PC-3 (cell line): ENCODE results near the gene VTI1A. TPM values are rescaled to one million over a fixed set of nuclear protein-coding genes. Genes with fewer than 3 reads are reported as not detected.

Experiments used
- ATAC-seq: fragments of 200-7000 bp; cut with Tn5 transposase; 2 replicates; pipeline ENCODE4 v1.9.1; 2020; ENCODE audit warnings: mild to moderate bottlenecking, moderate library complexity
- BruUV-seq: library from RNA; stranded (reverse); fragments of 400-500 nt; replicated peaks from 2 replicates; lab custom pipeline; 2021; lab: Mats Ljungman, UMichigan
- CTCF ChIA-PET: fragments of 300-600 bp; sonication (Branson Sonifier 250); formaldehyde crosslinking; loops from one replicate; lab custom pipeline; 2022; ENCODE audit warnings: antibody characterized with exemption; lab: Charles Lee
- POLR2A ChIA-PET: fragments of 300-600 bp; sonication (Branson Sonifier 250); formaldehyde crosslinking; loops from one replicate; lab custom pipeline; 2022; ENCODE audit warnings: antibody characterized with exemption; ENCODE audit not compliant: unreplicated experiment; lab: Charles Lee
- DNase-seq: peaks from one replicate; pipeline ENCODE4 v3.0.0-alpha.2; 2015
- H2AFZ ChIP-seq: fragments of 300-600 bp; sonication (generic); 2 replicates; pipeline ENCODE4 v1.6.0; 2016; ENCODE audit warnings: antibody characterized with exemption, low read length
- H3F3A ChIP-seq: fragments of 300-600 bp; sonication (generic); one replicate; pipeline ENCODE4 v1.6.0; 2017; ENCODE audit warnings: antibody characterized with exemption, low read length, control low read depth, mild to moderate bottlenecking; ENCODE audit not compliant: unreplicated experiment
- H3K27ac ChIP-seq: fragments of 300-600 bp; sonication (generic); 2 replicates; pipeline ENCODE4 v1.5.1; 2016; ENCODE audit warnings: mild to moderate bottlenecking, low read length
- H3K27me3 ChIP-seq: fragments of 300-600 bp; sonication (generic); 2 replicates; pipeline ENCODE4 v1.6.1; 2016; ENCODE audit warnings: low read length, mixed read lengths
- H3K36me3 ChIP-seq: fragments of 300-600 bp; sonication (generic); 2 replicates; pipeline ENCODE4 v1.6.1; 2016; ENCODE audit warnings: low read depth, mixed run types, low read length, mixed read lengths
- H3K4me1 ChIP-seq: fragments of 300-600 bp; sonication (generic); 2 replicates; pipeline ENCODE4 v1.5.1; 2016; ENCODE audit warnings: low read length; ENCODE audit not compliant: insufficient read depth
- H3K4me2 ChIP-seq: fragments of 300-600 bp; sonication (generic); 2 replicates; pipeline ENCODE4 v1.6.0; 2016; ENCODE audit warnings: low read length
- H3K4me3 ChIP-seq: fragments of 300-600 bp; sonication (generic); 2 replicates; pipeline ENCODE4 v1.5.1; 2016; ENCODE audit warnings: mild to moderate bottlenecking, low read length, mixed read lengths
- H3K79me2 ChIP-seq: fragments of 300-600 bp; sonication (generic); 2 replicates; pipeline ENCODE4 v1.6.1; 2017; ENCODE audit warnings: low read length, mixed read lengths
- H3K9ac ChIP-seq: fragments of 300-600 bp; sonication (generic); 2 replicates; pipeline ENCODE4 v1.6.0; 2016; ENCODE audit warnings: mild to moderate bottlenecking, low read length
- H3K9me2 ChIP-seq: fragments of 300-600 bp; sonication (generic); replicated peaks from 2 replicates; pipeline ENCODE4 v1.6.1; 2016; ENCODE audit warnings: mixed run types, low read length, mixed read lengths
- H3K9me3 ChIP-seq: fragments of 300-600 bp; sonication (generic); 2 replicates; pipeline ENCODE4 v1.6.1; 2016; ENCODE audit warnings: low read length, mixed read lengths
- H4K20me1 ChIP-seq: fragments of 300-600 bp; sonication (generic); 2 replicates; pipeline ENCODE4 v1.6.1; 2016; ENCODE audit warnings: low read length, mixed read lengths
- EZH2 ChIP-seq: fragments of 300-600 bp; sonication (generic); IDR thresholded peaks from one replicate; pipeline ENCODE4 v1.6.1; 2017; ENCODE audit warnings: antibody characterized with exemption, mild to moderate bottlenecking, low read length; ENCODE audit not compliant: unreplicated experiment
- EZH2phosphoT487 ChIP-seq: fragments of 300-600 bp; sonication (generic); IDR thresholded peaks from 2 replicates; pipeline ENCODE4 v1.6.1; 2018; ENCODE audit warnings: mild to moderate bottlenecking, antibody characterized with exemption, low read length, borderline replicate concordance
- intact Hi-C: fragments of 100-400 bp; cut with micrococcal nuclease; formaldehyde crosslinking; loops from 2 replicates; pipeline ENCODE4 v1.9.0; 2023
- total RNA-seq: library from RNA; depleted of rRNA; stranded (reverse); fragments of >200 nt; gene quantifications from 2 replicates; pipeline ENCODE4 v1.2.3, GENCODE V29; 2014
- TF ChIP-seq, protein P1 (sequence below): fragments of 300-600 bp; sonication (generic); conservative IDR thresholded peaks from 2 replicates; pipeline ENCODE4 v1.5.1; 2017; ENCODE audit warnings: antibody characterized with exemption, low read depth, mild to moderate bottlenecking, low read length

The VTI1A gene
- total RNA-seq, 1 experiment from 2014 or later: 18.1 TPM

DNA sequence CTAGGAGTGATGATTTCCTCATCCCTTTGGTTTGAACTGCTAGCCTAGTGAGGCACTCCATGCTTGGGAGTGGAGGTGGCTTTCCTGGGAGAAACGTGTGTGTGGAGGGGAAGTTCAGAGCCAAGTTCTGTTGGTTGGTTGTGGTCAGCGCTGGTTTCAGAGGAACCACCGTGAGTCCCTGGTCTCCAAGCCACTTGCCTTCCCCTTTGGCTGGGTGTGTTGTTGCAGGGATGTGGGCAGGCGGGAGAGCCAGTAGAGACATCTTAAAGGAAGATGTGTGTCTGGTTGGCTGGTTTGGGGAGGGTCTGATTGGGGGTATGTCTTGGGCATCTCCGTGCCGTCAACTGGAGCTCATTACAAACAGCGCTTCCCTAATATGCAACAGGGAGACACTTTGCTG, 372.2 kb downstream of the VTI1A start:
- Histone ChIP-seq H3K27me3 (no peaks in the 10 kb centered on the region), H3K36me3 (no peaks in the 10 kb centered on the region), H3K4me1 (peaks cover 16% of the 10 kb centered on the region), H3K79me2 (no peaks in the 10 kb centered on the region), H3K4me2 (no peak overlapping the region), H3K27ac (no peak overlapping the region), H3K9ac (no peak overlapping the region), H3K4me3 (no peak overlapping the region), H4K20me1 (no peaks in the 10 kb centered on the region), H3K9me2 (no peaks in the 10 kb centered on the region), H3F3A (no peaks in the 10 kb centered on the region), H3K9me3 (no peaks in the 10 kb centered on the region), H2AFZ (no peak overlapping the region)
- intact Hi-C loops: no loop called here
- DNase-seq (no peak), ATAC-seq (no peak)
- BruUV-seq: no TSS peak
- POLR2A ChIA-PET: no interaction called here
- no peak for TF ChIP-seq EZH2phosphoT487
- TF ChIP-seq EZH2: no peak
- TF ChIP-seq, protein P1, sequence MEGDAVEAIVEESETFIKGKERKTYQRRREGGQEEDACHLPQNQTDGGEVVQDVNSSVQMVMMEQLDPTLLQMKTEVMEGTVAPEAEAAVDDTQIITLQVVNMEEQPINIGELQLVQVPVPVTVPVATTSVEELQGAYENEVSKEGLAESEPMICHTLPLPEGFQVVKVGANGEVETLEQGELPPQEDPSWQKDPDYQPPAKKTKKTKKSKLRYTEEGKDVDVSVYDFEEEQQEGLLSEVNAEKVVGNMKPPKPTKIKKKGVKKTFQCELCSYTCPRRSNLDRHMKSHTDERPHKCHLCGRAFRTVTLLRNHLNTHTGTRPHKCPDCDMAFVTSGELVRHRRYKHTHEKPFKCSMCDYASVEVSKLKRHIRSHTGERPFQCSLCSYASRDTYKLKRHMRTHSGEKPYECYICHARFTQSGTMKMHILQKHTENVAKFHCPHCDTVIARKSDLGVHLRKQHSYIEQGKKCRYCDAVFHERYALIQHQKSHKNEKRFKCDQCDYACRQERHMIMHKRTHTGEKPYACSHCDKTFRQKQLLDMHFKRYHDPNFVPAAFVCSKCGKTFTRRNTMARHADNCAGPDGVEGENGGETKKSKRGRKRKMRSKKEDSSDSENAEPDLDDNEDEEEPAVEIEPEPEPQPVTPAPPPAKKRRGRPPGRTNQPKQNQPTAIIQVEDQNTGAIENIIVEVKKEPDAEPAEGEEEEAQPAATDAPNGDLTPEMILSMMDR: no peak
- CTCF ChIA-PET: no interaction called here

DNA sequence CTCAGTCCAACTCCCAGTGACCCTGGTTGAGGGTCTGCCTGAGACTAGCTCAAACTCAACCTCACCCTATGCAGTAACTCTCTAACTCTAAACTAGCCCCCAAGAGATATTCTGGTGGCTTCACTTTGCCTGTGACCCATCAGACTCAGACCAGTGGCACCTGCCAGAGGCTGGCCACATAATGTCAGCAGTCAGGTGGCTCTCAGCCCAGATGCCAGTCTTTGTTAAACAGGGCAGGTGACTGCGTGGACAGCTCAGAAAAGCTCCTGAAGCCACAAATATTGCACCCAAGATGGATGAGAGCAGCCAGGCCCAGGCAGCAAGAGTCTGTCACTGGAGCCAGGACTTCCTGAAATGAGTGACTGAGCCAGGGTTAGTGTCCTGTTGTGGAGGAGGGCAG, 373.3 kb downstream of the VTI1A start:
- TF ChIP-seq EZH2: no peak
- TF ChIP-seq EZH2phosphoT487: no peak
- TF ChIP-seq, protein P1: no peak
- Histone ChIP-seq H3F3A (no peaks in the 10 kb centered on the region), H3K4me3 (no peak overlapping the region), H3K4me2 (no peak overlapping the region), H3K27ac (no peak overlapping the region), H3K79me2 (no peaks in the 10 kb centered on the region), H3K36me3 (no peaks in the 10 kb centered on the region), H3K9ac (no peak overlapping the region), H3K9me2 (no peaks in the 10 kb centered on the region), H3K27me3 (no peaks in the 10 kb centered on the region), H3K9me3 (no peaks in the 10 kb centered on the region), H2AFZ (no peak overlapping the region), H4K20me1 (no peaks in the 10 kb centered on the region), H3K4me1 (peaks cover 12% of the 10 kb centered on the region)
- no peak for ATAC-seq
- POLR2A ChIA-PET: no interaction called here
- CTCF ChIA-PET: no interaction called here
- no peak for DNase-seq
- BruUV-seq: no TSS peak
- intact Hi-C loops: no loop called here

DNA sequence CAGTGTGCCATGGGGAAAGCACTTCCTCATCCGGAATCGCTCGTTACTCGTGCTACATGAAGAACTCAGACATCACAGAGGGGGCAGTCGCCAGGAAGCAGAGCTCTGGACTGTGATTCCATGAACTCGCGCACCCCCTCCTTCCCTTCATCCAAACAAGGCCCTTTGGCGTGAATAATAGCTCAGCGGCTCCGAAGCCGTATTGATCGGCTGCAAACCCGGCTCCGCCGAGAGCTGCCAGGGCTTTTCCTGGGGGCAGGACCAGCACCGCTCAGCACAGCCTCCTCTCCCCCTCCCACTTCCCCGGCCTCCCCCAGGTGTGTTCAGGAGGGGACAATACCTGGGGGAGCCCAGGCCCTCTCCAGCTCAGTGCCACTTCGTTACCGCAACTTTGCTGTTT, 374.0 kb downstream of the VTI1A start:
- H3K4me2 ChIP-seq: no peak overlapping the region
- H3K27me3 ChIP-seq: no peaks in the 10 kb centered on the region
- H3K79me2 ChIP-seq: no peaks in the 10 kb centered on the region
- no peaks in the 10 kb centered on the region for H3K9me2 ChIP-seq
- H3K36me3 ChIP-seq: no peaks in the 10 kb centered on the region
- intact Hi-C loops: no loop called here
- peaks cover 5% of the 10 kb centered on the region for H3K4me1 ChIP-seq
- ATAC-seq: no peak
- no TSS peak for BruUV-seq
- no peak overlapping the region for H3K9ac ChIP-seq
- H3F3A ChIP-seq: no peaks in the 10 kb centered on the region
- POLR2A ChIA-PET: no interaction called here
- no peak overlapping the region for H2AFZ ChIP-seq
- no peak overlapping the region for H3K27ac ChIP-seq
- H3K9me3 ChIP-seq: no peaks in the 10 kb centered on the region
- no peak overlapping the region for H3K4me3 ChIP-seq
- no peak for DNase-seq
- CTCF ChIA-PET: no interaction called here
- H4K20me1 ChIP-seq: no peaks in the 10 kb centered on the region
- TF ChIP-seq, protein P1: no peak
- no peak for TF ChIP-seq EZH2phosphoT487
- no peak for TF ChIP-seq EZH2
